HS-27A (cell line): ENCODE results near the gene RBM23.
"Not testable (repeated sequence)": the region's sequence is repeated elsewhere in the genome, so short reads cannot be mapped to it uniquely, and the experiment has no call there.

ENCODE experiments used
- DNase-seq: peaks from one replicate; pipeline ENCODE4 v3.0.0-alpha.2; 2012; ENCODE audit warnings: low read depth, missing footprints

The RBM23 gene

GRCh38 chr14:22864979-22865378 is 54.0 kb downstream of the RBM23 start:
- no peak for DNase-seq

DNA sequence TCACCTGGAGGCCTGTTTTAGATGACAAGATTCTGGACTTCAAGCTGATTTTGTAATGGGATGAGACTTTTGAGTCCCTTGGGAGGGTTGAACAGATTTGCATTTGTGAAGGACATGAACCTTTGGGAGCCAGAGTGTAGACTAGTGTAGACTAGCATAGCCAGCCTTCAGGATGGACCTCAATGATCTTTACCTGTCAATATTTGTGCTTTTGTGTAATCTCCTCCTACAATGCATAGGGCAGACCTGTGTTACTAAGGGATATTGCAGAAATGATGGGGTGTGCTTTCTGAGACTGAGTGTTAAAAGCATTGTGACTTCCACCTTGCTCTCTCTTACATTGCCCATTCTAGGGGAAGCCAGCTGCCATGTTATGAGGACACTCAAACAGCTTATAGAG is 57.3 kb downstream of the RBM23 start:
- no peak for DNase-seq

GRCh38 chr14:22860377-22860776 is 58.6 kb downstream of the RBM23 start:
- DNase-seq, result not testable (repeated sequence)

DNA sequence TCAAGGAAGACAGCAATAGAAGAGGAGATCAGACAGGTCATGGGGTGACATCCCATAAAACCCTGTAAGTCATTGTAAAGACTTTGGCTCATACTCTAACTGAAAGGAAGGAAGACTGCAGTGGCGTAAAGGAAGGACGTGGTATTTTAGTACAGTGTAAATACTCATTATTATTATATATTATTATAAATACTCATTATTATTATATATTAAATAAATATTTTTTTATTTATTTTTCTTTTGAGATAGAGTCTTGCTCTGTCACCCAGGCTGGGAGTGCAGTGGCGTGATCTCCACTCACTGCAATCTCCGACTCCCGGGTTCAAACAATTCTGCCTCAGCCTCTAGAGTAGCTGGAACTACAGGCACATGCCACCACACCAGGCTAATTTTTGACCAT is 62.5 kb downstream of the RBM23 start:
- no peak for DNase-seq

DNA sequence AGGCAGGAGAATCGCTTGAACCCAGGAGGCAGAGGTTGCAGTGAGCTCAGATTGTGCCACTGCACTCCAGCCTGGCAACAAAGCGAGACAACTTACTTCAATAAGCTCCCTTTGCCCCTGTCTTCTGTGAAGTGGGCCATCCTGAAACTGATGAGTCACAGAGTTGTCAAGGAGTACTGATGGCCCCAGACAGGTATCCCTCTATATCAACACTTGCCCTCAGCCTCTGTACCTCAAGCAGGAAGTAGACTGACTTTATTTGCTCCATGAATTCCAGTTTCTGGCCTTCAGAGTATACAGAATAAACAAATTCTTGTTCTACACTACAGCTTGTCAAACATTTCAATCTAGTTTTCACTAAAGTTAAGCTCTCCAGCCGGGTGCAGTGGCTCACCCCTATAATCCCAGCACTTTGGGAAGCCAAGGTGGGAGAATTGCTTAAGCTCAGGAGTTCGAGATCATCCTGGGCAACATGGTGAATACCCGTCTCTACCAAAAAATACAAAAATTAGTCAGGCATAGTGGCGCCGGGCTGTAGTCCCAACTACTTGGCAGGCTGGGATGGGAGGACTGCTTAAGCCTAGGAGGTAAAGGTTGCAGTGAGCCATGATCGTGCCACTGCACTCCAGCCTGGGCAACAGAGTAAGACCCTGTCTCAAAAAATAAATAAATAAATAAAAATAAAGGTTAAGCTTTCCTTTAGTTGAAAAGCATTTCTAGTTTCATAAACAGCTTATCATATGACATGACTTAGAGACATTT is 63.8 kb downstream of the RBM23 start:
- no peak for DNase-seq

GRCh38 chr14:22854296-22854695 is 64.7 kb downstream of the RBM23 start:
- DNase-seq, result not testable (repeated sequence)

GRCh38 chr14:22852940-22853767 is 65.8 kb downstream of the RBM23 start:
- DNase-seq, result peak; percentile 77

- DNase-seq, result no peak
Measured at GRCh38 chr14:22852599-22852939, 66.4 kb downstream of the RBM23 start.

- not testable (repeated sequence) for DNase-seq
Measured at GRCh38 chr14:22852178-22852577, 66.8 kb downstream of the RBM23 start.

- peak; percentile 66 for DNase-seq
Measured at GRCh38 chr14:22850944-22851764, 67.8 kb downstream of the RBM23 start.

- DNase-seq, result no peak
Measured at GRCh38 chr14:22849212-22849819, 69.6 kb downstream of the RBM23 start.

GRCh38 chr14:22848351-22849164 is 70.4 kb downstream of the RBM23 start:
- no peak for DNase-seq

GRCh38 chr14:22847661-22848341 is 71.1 kb downstream of the RBM23 start:
- DNase-seq, result no peak

DNA sequence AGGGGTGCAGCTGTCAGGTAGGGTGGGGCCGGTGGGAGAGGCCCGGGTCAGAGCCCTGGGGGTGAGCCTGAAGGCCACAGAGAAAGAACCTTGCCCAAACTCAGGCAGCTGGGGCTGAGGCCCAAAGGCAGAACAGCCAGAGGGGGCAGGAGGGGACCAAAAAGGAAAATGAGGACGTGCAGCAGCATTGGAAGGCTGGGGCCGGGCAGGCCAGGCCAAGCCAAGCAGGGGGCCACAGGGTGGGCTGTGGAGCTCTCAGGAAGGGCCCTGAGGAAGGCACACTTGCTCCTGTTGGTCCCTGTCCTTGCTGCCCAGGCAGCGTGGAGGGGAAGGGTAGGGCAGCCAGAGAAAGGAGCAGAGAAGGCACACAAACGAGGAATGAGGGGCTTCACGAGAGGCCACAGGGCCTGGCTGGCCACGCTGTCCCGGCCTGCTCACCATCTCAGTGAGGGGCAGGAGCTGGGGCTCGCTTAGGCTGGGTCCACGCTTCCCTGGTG is 72.1 kb downstream of the RBM23 start:
- DNase-seq, result no peak

- no peak for DNase-seq
Measured at GRCh38 chr14:22845821-22846625, 72.9 kb downstream of the RBM23 start.

GRCh38 chr14:22845103-22845394 is 73.9 kb downstream of the RBM23 start:
- DNase-seq, result no peak

- DNase-seq, result no peak
Measured at GRCh38 chr14:22844221-22845102, 74.5 kb downstream of the RBM23 start.
